K562 (cell line): ENCODE data around the gene HEBP2. TPM values are rescaled to one million over a fixed set of nuclear protein-coding genes. Genes with fewer than 3 reads are reported as not detected.

Experiments used
- ATAC-seq: fragments of 200-7000 bp; cut with Tn5 transposase; 3 replicates; pipeline ENCODE4 v1.9.1; 2020; ENCODE audit warnings: moderate library complexity
- BruUV-seq: library from RNA; stranded (reverse); fragments of 400-500 nt; replicated peaks from 2 replicates; lab custom pipeline; 2021; lab: Mats Ljungman, UMichigan
- CTCF ChIA-PET: fragments of 300-600 bp; formaldehyde crosslinking; extraction: SDS; loops from one replicate; lab custom pipeline; 2021; ENCODE audit warnings: low intra/inter-chr PET ratio; lab: Yijun Ruan, JAX
- POLR2A ChIA-PET: fragments of 300-600, 350-650 bp; sonication (Branson Sonifier 250); formaldehyde crosslinking; extraction: SDS; loops from one replicate; lab custom pipeline; 2021; ENCODE audit warnings: antibody characterized with exemption, inconsistent platforms; lab: Yijun Ruan, JAX
- DNase-seq, 4 experiments: peaks; one replicate each; pipeline versions ENCODE4 v3.0.0 to v3.0.0-alpha.2; 2011 to 2018; ENCODE audit warnings: low spot score in 3 of 4, mixed read lengths in 3 of 4; ENCODE audit errors: extremely low read depth in 1 of 4
- FAIRE-seq: peaks from 2 replicates; lab custom pipeline; 2011; peaks lifted over from hg19 to GRCh38; lab: Jason Lieb, UNC
- H2AFZ ChIP-seq: 2 replicates; pipeline ENCODE4 v1.6.0; 2011; ENCODE audit warnings: low read depth, low read length, control low read depth, inconsistent platforms
- H3K27ac ChIP-seq: fragments of 200-600 bp; 3 replicates; pipeline ENCODE4 v1.8.0; 2011; ENCODE audit warnings: low read depth, mild to moderate bottlenecking, control low read depth, inconsistent platforms, low read length, moderate library complexity, mixed read lengths; ENCODE audit errors: extremely low read depth
- H3K27me3 ChIP-seq, 2 experiments: fragments of 300-600 bp in 1 of 2; 2 replicates in 1 of 2; 3 replicates in 1 of 2; pipeline versions ENCODE4 v1.6.0 to v1.8.0; 2011; ENCODE audit warnings: inconsistent platforms in 2 of 2, low read length in 2 of 2, mild to moderate bottlenecking in 1 of 2, mixed read lengths in 1 of 2, moderate library complexity in 1 of 2; ENCODE audit not compliant: control insufficient read depth in 2 of 2, insufficient read depth in 2 of 2
- H3K36me3 ChIP-seq: fragments of 300-600 bp; 3 replicates; pipeline ENCODE4 v1.8.0; 2011; ENCODE audit warnings: mild to moderate bottlenecking, low read length, inconsistent platforms; ENCODE audit not compliant: control insufficient read depth, insufficient read depth
- H3K4me1 ChIP-seq, 2 experiments: fragments of 200-600 bp in 1 of 2; replicated peaks in 1 of 2; 2 replicates in 1 of 2; 3 replicates in 1 of 2; pipeline versions ENCODE4 v1.5.1 to v1.8.0; 2011; ENCODE audit warnings: inconsistent platforms in 2 of 2, low read length in 2 of 2, mild to moderate bottlenecking in 1 of 2, mixed read lengths in 1 of 2, moderate library complexity in 1 of 2; ENCODE audit not compliant: control insufficient read depth in 2 of 2, insufficient read depth in 2 of 2
- H3K4me2 ChIP-seq: 2 replicates; pipeline ENCODE4 v1.6.1; 2011; ENCODE audit warnings: low read length, control low read depth, inconsistent platforms, mixed read lengths; ENCODE audit not compliant: insufficient read depth
- H3K4me3 ChIP-seq: fragments of 200-600 bp; sonication (generic), shearing (Covaris generic); 2 replicates; pipeline ENCODE4 v1.5.1; 2016; ENCODE audit warnings: control low read depth, inconsistent platforms
- H3K79me2 ChIP-seq: fragments of 200-600 bp; 3 replicates; pipeline ENCODE4 v1.8.0; 2011; ENCODE audit warnings: low read length, inconsistent platforms; ENCODE audit not compliant: control insufficient read depth, insufficient read depth
- H3K9ac ChIP-seq, 2 experiments: 2 replicates each; pipeline versions ENCODE4 v1.6.0 to v1.6.1; 2011; ENCODE audit warnings: low read depth in 2 of 2, low read length in 2 of 2, control low read depth in 1 of 2, inconsistent platforms in 1 of 2, mild to moderate bottlenecking in 1 of 2, mixed read lengths in 1 of 2; ENCODE audit not compliant: insufficient read depth in 1 of 2
- H3K9me1 ChIP-seq: one replicate; pipeline ENCODE4 v1.6.0; 2011; ENCODE audit warnings: inconsistent platforms, mild to moderate bottlenecking, low read length, moderate library complexity; ENCODE audit not compliant: control insufficient read depth, insufficient read depth
- H3K9me3 ChIP-seq: replicated peaks from 2 replicates; pipeline ENCODE4 v1.5.1; 2011; ENCODE audit warnings: low read depth, low read length, inconsistent platforms; ENCODE audit not compliant: control insufficient read depth, insufficient read depth
- H4K20me1 ChIP-seq: replicated peaks from 2 replicates; pipeline ENCODE4 v1.6.1; 2011; ENCODE audit warnings: low read length, inconsistent platforms, mixed read lengths; ENCODE audit not compliant: control insufficient read depth, insufficient read depth
- CEBPB ChIP-seq: fragments of 450-650 bp; IDR thresholded peaks from 2 replicates; pipeline ENCODE4 v1.6.1; 2016; ENCODE audit warnings: missing genetic modification characterization, missing compliant biosample characterization
- HOXB6 ChIP-seq: fragments of 250-450 bp; sonication (Bioruptor Pico); IDR thresholded peaks from 2 replicates; pipeline ENCODE4 v1.5.1; 2022; ENCODE audit warnings: mild to moderate bottlenecking, borderline replicate concordance
- NR2C2 ChIP-seq, 2 experiments: fragments of 200-800 bp in 1 of 2; sonication (Bioruptor generic) in 1 of 2; sonication (generic) in 1 of 2; formaldehyde crosslinking in 1 of 2; IDR thresholded peaks; 2 replicates each; pipeline versions ENCODE4 v1.6.1 to v1.8.0; 2016 to 2022; ENCODE audit warnings: mild to moderate bottlenecking in 1 of 2, missing compliant biosample characterization in 1 of 2, missing genetic modification characterization in 1 of 2, missing genetic modification reagents in 1 of 2
- WGBS: fragments of 100-300 bp; shearing (Covaris generic); methylation state at CpG from one replicate; pipeline ENCODE4 v1.1.6; 2016; ENCODE audit warnings: low coverage, mixed read lengths; ENCODE audit not compliant: insufficient coverage; ENCODE audit errors: missing lambda C conversion rate; 5-methylcytosine and 5-hydroxymethylcytosine counted together
- in situ Hi-C: fragments of 300-500 bp; cut with MboI; formaldehyde crosslinking; loops from 4 replicates; pipeline ENCODE4 v1.15.0; 2018; ENCODE audit warnings: inconsistent platforms, mixed read lengths
- intact Hi-C: fragments of 100-400 bp; cut with micrococcal nuclease; formaldehyde crosslinking; loops from 2 replicates; pipeline ENCODE4 v1.14.2; 2022
- polyA plus RNA-seq, 8 experiments: library from polyadenylated mRNA; depleted of rRNA in 4 of 8; stranded (reverse) in 5 of 8; unstranded in 3 of 8; fragments of >200 nt; fragmentation: Nextera tagmentation in 2 of 8; fragmentation: Illumina TruSeq in 1 of 8; extraction: Ambion mirVana in 2 of 8; extraction: Trizol in 1 of 8; gene quantifications; 2 replicates each; pipeline versions ENCODE4 v1.2.1 to v1.2.3, GENCODE V29; 2011 to 2014; ENCODE audit warnings: inconsistent platforms in 1 of 8, missing spikeins in 1 of 8
- total RNA-seq, 7 experiments: library from RNA; depleted of rRNA in 6 of 7; stranded (reverse); fragments of >200 nt in 6 of 7; fragmentation: Illumina TruSeq in 2 of 7; extraction: Trizol in 2 of 7; gene quantifications; 2 replicates each; pipeline versions ENCODE4 v1.2.1 to v1.2.3, GENCODE V29; 2011 to 2021; ENCODE audit warnings: low replicate concordance in 1 of 7

The HEBP2 gene
- total and polyA plus RNA-seq, 9 of the 15 experiments (the other 6 are each of a cell fraction or from before 2014, with no cell fraction given), result 8.5 to 63.7 (median 36.9) TPM

DNA sequence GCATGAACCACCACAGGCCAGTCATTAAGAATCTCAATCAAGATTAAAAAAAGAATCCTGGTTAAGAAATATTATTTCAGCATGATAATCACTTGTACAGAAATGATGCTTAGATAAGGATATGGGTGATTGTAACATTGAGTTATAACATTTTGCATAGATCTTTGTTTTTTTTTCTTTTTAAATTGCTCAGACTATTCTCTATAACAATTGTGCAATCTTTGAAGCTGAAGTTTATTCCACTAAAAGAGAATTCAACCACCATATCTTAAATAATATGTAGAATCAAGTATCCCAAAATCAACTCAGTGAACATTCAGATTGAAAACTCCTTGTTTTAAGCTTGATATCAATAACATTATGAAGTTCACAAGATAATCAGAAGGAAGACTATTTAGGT is 27.0 kb upstream of the HEBP2 start (continued):
- no peak for TF ChIP-seq NR2C2 (CRISPR knock-in tag; IDR thresholded peaks at IDR 0.05)
- no peak for TF ChIP-seq NR2C2 (tag; IDR thresholded peaks at IDR 0.05)

DNA sequence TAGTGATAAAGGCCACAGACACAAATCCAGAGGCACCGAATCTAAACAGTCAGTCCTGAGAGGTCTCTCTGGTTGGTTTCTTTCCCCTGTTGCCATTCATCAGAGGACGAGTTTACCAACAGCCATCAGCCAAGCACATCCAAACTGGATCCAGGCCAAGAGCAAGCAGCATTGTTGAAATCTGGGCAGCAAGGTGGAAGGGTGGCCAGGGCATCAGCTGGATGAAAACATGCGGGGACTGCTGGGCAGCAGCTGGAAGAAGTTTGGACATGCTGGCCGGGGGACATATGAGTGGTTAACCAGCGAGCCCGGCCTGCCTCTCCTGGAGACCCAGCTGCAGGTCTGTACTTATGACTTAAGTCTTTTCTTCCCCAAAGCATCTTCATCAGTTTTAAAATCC is 26.2 kb upstream of the HEBP2 start, which contains the start of gene SMIM28:
SMIM28 (plus strand) TSS at position 62 of the 400 bp plus-strand sequence; CDS start at position 230, 168 bp downstream.
- in situ Hi-C loops (no loop called here), intact Hi-C loops (no loop called here)
- WGBS, result 2% methylated on average over 6 of the region's 6 CpGs
- Histone ChIP-seq H3K79me2 (no peaks in the 10 kb centered on the region), H3K27me3 (peaks cover 8 to 16% of the 10 kb centered on the region in 2 experiments; a peak in 4 of 5 replicates), H3K4me1 (peaks cover 0 to 2% of the 10 kb centered on the region in 2 experiments; a peak in 2 of 5 replicates), H3K4me2 (no peak within 1 kb of the TSS), H3K9ac (no peak within 1 kb of the TSS), H3K4me3 (no peak within 1 kb of the TSS), H3K9me3 (no peaks in the 10 kb centered on the region), H4K20me1 (no peaks in the 10 kb centered on the region), H3K36me3 (no peaks in the 10 kb centered on the region), H3K9me1 (no peaks in the 10 kb centered on the region), H3K27ac (no peak within 1 kb of the TSS), H2AFZ (no peak within 1 kb of the TSS)
- no peak for DNase-seq
- ATAC-seq, result no peak
- CTCF ChIA-PET, result no interaction called here
- BruUV-seq, result no TSS peak
- no peak for TF ChIP-seq CEBPB (tag)
- FAIRE-seq, result no peak
- POLR2A ChIA-PET, result interaction anchor here (0.6 kb wide), 1 partner anchor 1383 kb away, joined by 3 read pairs; no protein-coding TSS in a partner anchor

DNA sequence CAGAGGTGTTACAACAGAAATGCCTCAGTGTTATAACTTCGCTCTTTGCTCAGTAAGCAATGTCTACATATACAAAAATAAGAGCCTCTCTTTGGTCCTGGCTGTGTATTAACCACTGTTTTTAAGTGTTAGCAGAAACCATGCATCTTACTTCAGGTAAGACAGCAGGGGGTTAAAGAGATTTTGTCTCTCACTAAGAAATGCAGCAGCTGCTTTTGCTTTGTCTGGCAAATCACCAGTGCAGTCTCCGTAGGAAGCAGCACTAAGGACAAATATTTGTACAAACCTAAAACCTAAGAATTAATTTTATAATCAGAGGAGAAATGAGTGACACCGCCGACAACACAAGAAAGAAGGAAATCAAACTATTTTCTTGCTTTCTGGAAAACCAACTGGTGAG is 25.6 kb upstream of the HEBP2 start:
- BruUV-seq, result no TSS peak
- H3K27ac ChIP-seq, result no peak overlapping the region
- no peak for TF ChIP-seq HOXB6 (CRISPR knock-in tag)

More for the DNA sequence above, 25.6 kb upstream of the HEBP2 start:
- H3K36me3 ChIP-seq, result no peaks in the 10 kb centered on the region
- FAIRE-seq, result no peak
- no peak for ATAC-seq
- in situ Hi-C loops, result no loop called here
- DNase-seq, result no peak
- CTCF ChIA-PET, result no interaction called here
- no peak overlapping the region for H3K4me2 ChIP-seq
- H4K20me1 ChIP-seq, result no peaks in the 10 kb centered on the region
- H2AFZ ChIP-seq, result no peak overlapping the region
- H3K4me3 ChIP-seq, result no peak overlapping the region
- 12% methylated on average over 4 of the region's 4 CpGs for WGBS
- peaks cover 8 to 17% of the 10 kb centered on the region in 2 experiments; a peak in 4 of 5 replicates for H3K27me3 ChIP-seq
- no peaks in the 10 kb centered on the region for H3K9me1 ChIP-seq
- peaks cover 0 to 2% of the 10 kb centered on the region in 2 experiments; a peak in 2 of 5 replicates for H3K4me1 ChIP-seq
- no peaks in the 10 kb centered on the region for H3K9me3 ChIP-seq
- POLR2A ChIA-PET, result no interaction called here
- H3K9ac ChIP-seq, result no peak overlapping the region
- intact Hi-C loops, result no loop called here
- H3K79me2 ChIP-seq, result no peaks in the 10 kb centered on the region
